HepG2 (cell line): Measurements from ENCODE around the gene SEMA6D. TPM values are rescaled to one million over a fixed set of nuclear protein-coding genes. Genes with fewer than 3 reads are reported as not detected.

Experiments used
- ATAC-seq: fragments of 200-7000 bp; cut with Tn5 transposase; 3 replicates; pipeline ENCODE4 v1.9.1; 2020; ENCODE audit warnings: mild to moderate bottlenecking, moderate library complexity
- BruUV-seq: library from RNA; stranded (reverse); fragments of 400-500 nt; replicated peaks from 2 replicates; lab custom pipeline; 2021; lab: Mats Ljungman, UMichigan
- CTCF ChIA-PET: fragments of 300-600 bp; formaldehyde crosslinking; extraction: SDS; loops from one replicate; lab custom pipeline; 2021; ENCODE audit warnings: low total read pairs, inconsistent platforms, low intra/inter-chr PET ratio; lab: Yijun Ruan, JAX
- POLR2A ChIA-PET: fragments of 350-600 bp; sonication (Branson Sonifier 250); formaldehyde crosslinking; loops from one replicate; lab custom pipeline; 2020; ENCODE audit warnings: antibody characterized with exemption, inconsistent platforms; lab: Yijun Ruan, JAX
- DNase-seq: peaks from one replicate; pipeline ENCODE4 v3.0.0-alpha.2; 2015; ENCODE audit warnings: low spot score
- FAIRE-seq: peaks from 3 replicates; lab custom pipeline; 2011; peaks lifted over from hg19 to GRCh38; lab: Jason Lieb, UNC
- H2AFZ ChIP-seq: one replicate; pipeline ENCODE4 v1.6.1; 2011; ENCODE audit warnings: low read length, inconsistent platforms
- H3K27ac ChIP-seq: fragments of 300-600 bp; 3 replicates; pipeline ENCODE4 v1.8.0; 2011; ENCODE audit warnings: mixed run types, mild to moderate bottlenecking, mixed read lengths, low read length, inconsistent platforms; ENCODE audit not compliant: insufficient read depth; ENCODE audit errors: extremely low read length
- H3K27me3 ChIP-seq, 2 experiments: fragments of 200-600 bp in 1 of 2; 2 replicates in 1 of 2; 3 replicates in 1 of 2; pipeline versions ENCODE4 v1.6.0 to v1.8.0; 2011; ENCODE audit warnings: low read length in 2 of 2, mild to moderate bottlenecking in 2 of 2, moderate library complexity in 2 of 2, inconsistent platforms in 1 of 2; ENCODE audit not compliant: insufficient read depth in 2 of 2, control insufficient read depth in 1 of 2
- H3K36me3 ChIP-seq, 2 experiments: fragments of 200-600 bp in 1 of 2; replicated peaks in 1 of 2; 2 replicates in 1 of 2; 3 replicates in 1 of 2; pipeline versions ENCODE4 v1.5.1 to v1.8.0; 2011; ENCODE audit warnings: low read length in 2 of 2, inconsistent platforms in 1 of 2; ENCODE audit not compliant: insufficient read depth in 2 of 2, control insufficient read depth in 1 of 2
- H3K4me1 ChIP-seq: 2 replicates; pipeline ENCODE4 v1.5.1; 2012; ENCODE audit warnings: low read length, inconsistent platforms; ENCODE audit not compliant: insufficient read depth
- H3K4me2 ChIP-seq: 2 replicates; pipeline ENCODE4 v1.6.0; 2011; ENCODE audit warnings: low read depth, low read length, inconsistent platforms
- H3K4me3 ChIP-seq, 3 experiments: fragments of 200-600 bp in 1 of 3; sonication (generic), shearing (Covaris generic) in 1 of 3; replicated peaks in 1 of 3; 2 replicates each; pipeline ENCODE4 v1.5.1; 2011 to 2016; ENCODE audit warnings: low read length in 3 of 3, inconsistent platforms in 2 of 3, low read depth in 2 of 3, mild to moderate bottlenecking in 2 of 3, control low read depth in 1 of 3, mixed read lengths in 1 of 3; ENCODE audit not compliant: insufficient read depth in 1 of 3
- H3K79me2 ChIP-seq: one replicate; pipeline ENCODE4 v1.6.1; 2011; ENCODE audit warnings: low read length, inconsistent platforms; ENCODE audit not compliant: insufficient read depth
- H3K9ac ChIP-seq: 2 replicates; pipeline ENCODE4 v1.6.0; 2011; ENCODE audit warnings: mild to moderate bottlenecking, low read depth, low read length, inconsistent platforms; ENCODE audit not compliant: insufficient read depth
- H3K9me3 ChIP-seq: 2 replicates; pipeline ENCODE4 v1.5.1; 2012; ENCODE audit warnings: mild to moderate bottlenecking, low read length
- H4K20me1 ChIP-seq: 2 replicates; pipeline ENCODE4 v1.6.0; 2011; ENCODE audit warnings: inconsistent platforms, mild to moderate bottlenecking, low read length, moderate library complexity; ENCODE audit not compliant: insufficient read depth
- CEBPG ChIP-seq: IDR thresholded peaks from 2 replicates; pipeline ENCODE4 v1.6.1; 2016
- MAFK ChIP-seq, 2 experiments: IDR thresholded peaks in 1 of 2; conservative IDR thresholded peaks in 1 of 2; 2 replicates each; pipeline ENCODE4 v1.6.1; 2011; ENCODE audit warnings: improper control_type of control experiment in 2 of 2, low read length in 2 of 2
- MED8 ChIP-seq: sonication (generic); formaldehyde crosslinking; IDR thresholded peaks from 2 replicates; pipeline ENCODE4 v1.8.1; 2023; ENCODE audit warnings: mild to moderate bottlenecking, missing genetic modification reagents; ENCODE audit not compliant: insufficient replicate concordance
- NCOA1 ChIP-seq: sonication (generic); formaldehyde crosslinking; IDR thresholded peaks from 2 replicates; pipeline ENCODE4 v1.9.0; 2021; ENCODE audit warnings: missing genetic modification reagents
- SMC3 ChIP-seq: IDR thresholded peaks from 2 replicates; pipeline ENCODE4 v1.6.1; 2011; ENCODE audit warnings: low read length, improper control_type of control experiment
- TBX3 ChIP-seq: fragments of 450-650 bp; IDR thresholded peaks from 2 replicates; pipeline ENCODE4 v1.6.1; 2017; ENCODE audit warnings: antibody characterized with exemption, mild to moderate bottlenecking, inconsistent platforms, borderline replicate concordance
- U2AF2 ChIP-seq: fragments of 200-400 bp; formaldehyde crosslinking; IDR thresholded peaks from 2 replicates; pipeline ENCODE4 v1.6.1; 2017; ENCODE audit warnings: low read depth, mild to moderate bottlenecking, low read length
- ZNF749 ChIP-seq: sonication (generic); formaldehyde crosslinking; IDR thresholded peaks from 2 replicates; pipeline ENCODE4 v1.8.0; 2022; ENCODE audit warnings: mild to moderate bottlenecking, missing genetic modification reagents, moderate library complexity, borderline replicate concordance
- WGBS: methylation state at CpG from one replicate; pipeline ENCODE4 v1.1.6; 2017; ENCODE audit warnings: low lambda C conversion rate; 5-methylcytosine and 5-hydroxymethylcytosine counted together
- in situ Hi-C: cut with HindIII; loops from 2 replicates; pipeline ENCODE4 v1.10.0; 2017; ENCODE audit warnings: low pct_unique_long_range_greater_than_20kb; ENCODE audit not compliant: extremely low pct_ligation_motif_present
- intact Hi-C: fragments of 100-400 bp; cut with micrococcal nuclease; formaldehyde crosslinking; loops from one replicate; pipeline ENCODE4 v1.10.0; 2022; ENCODE audit not compliant: unreplicated experiment
- polyA plus RNA-seq, 8 experiments: library from polyadenylated mRNA; depleted of rRNA in 3 of 8; stranded (reverse) in 7 of 8; unstranded in 1 of 8; fragments of >200 nt; fragmentation: Illumina TruSeq in 4 of 8; extraction: Trizol in 4 of 8; gene quantifications; 2 replicates each; pipeline versions ENCODE4 v1.2.1 to v1.2.3, GENCODE V29; 2011 to 2016; ENCODE audit warnings: low read depth in 4 of 8, missing spikeins in 1 of 8, mixed read lengths in 1 of 8; ENCODE audit not compliant: insufficient read depth in 1 of 8
- total RNA-seq, 5 experiments: library from RNA; depleted of rRNA; stranded (reverse); fragments of >200 nt; fragmentation: Illumina TruSeq; extraction: Trizol; gene quantifications; 2 replicates each; pipeline ENCODE4 v1.2.3, GENCODE V29; 2016; ENCODE audit warnings: low read depth in 1 of 5
- TF ChIP-seq, protein P1 (sequence below): sonication (generic); formaldehyde crosslinking; IDR thresholded peaks from 2 replicates; pipeline ENCODE4 v1.8.1; 2023; ENCODE audit warnings: mild to moderate bottlenecking, missing genetic modification reagents
- TF ChIP-seq, protein P2 (sequence below): sonication (generic); formaldehyde crosslinking; IDR thresholded peaks from 2 replicates; pipeline ENCODE4 v1.5.0; 2020; ENCODE audit warnings: mild to moderate bottlenecking, low read depth, missing genetic modification reagents, borderline replicate concordance
- TF ChIP-seq, protein P3 (sequence below): sonication (generic); formaldehyde crosslinking; IDR thresholded peaks from 2 replicates; pipeline ENCODE4 v1.8.0; 2022; ENCODE audit warnings: mild to moderate bottlenecking, missing genetic modification reagents

Gene SEMA6D
- total and polyA plus RNA-seq, 2 of the 13 experiments (the other 11 are each of a cell fraction or from before 2014, with no cell fraction given): not detected

DNA sequence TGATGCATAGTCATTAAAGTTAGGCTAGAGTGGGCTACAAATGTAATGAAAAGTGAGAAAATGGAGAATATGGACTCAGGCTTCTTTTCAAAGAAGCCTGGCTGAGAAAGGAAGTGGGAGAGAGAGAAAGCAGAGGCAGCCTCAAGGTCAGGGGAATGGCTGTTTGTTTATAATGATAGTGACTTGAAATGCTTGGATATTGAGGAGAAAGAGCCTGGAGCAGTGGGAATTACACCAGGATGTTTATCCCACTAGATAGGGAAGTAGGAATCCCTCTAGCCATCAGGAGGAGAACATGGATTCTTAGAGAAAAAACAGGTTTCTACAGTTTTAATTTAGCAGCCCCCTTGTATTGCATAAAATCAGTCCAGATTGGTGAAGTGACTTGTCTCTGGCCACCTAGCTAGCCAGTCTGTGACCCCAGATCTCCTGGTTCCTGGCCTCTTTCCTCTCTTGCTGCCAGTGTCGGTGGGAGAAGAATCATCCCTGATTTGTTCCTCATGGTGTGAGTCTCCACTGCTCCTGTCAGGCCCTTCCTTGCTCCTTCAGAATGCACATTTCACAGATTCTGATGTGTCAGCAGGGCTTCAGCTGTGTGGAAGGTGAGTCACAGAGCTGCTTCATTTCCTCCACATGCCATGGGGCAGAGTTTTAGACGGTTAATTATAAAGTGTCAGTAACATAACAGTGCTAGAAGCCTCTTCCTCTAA, 32.9 kb downstream of the SEMA6D start:
- Histone ChIP-seq H3K4me1 (no peaks in the 10 kb centered on the region), H4K20me1 (no peaks in the 10 kb centered on the region), H3K9ac (no peak overlapping the region), H3K27me3 (no peaks in the 10 kb centered on the region), H3K9me3 (peaks cover 56% of the 10 kb centered on the region), H2AFZ (no peak overlapping the region), H3K4me3 (no peak overlapping the region), H3K79me2 (no peaks in the 10 kb centered on the region), H3K4me2 (no peak overlapping the region), H3K27ac (no peak overlapping the region), H3K36me3 (no peaks in the 10 kb centered on the region)
- intact Hi-C loops (no loop called here), in situ Hi-C loops (no loop called here)
- ChIA-PET CTCF (no interaction called here), POLR2A (no interaction called here)
- TF ChIP-seq MED8 (no peak), MAFK (conservative IDR thresholded peaks at IDR 0.05 in 1 of 2, IDR thresholded peaks at IDR 0.05 in 1 of 2; ENCODE audit: low read length in 2 of 2) (0 out of 4 replicates have a peak, but pooled peaks of 1 of the 2 experiments have one; percentile 22)
- WGBS: 0% methylated on average over 1 of the region's 2 CpGs
- BruUV-seq: no TSS peak
- FAIRE-seq: no peak
- no peak for ATAC-seq
- no peak for DNase-seq

DNA sequence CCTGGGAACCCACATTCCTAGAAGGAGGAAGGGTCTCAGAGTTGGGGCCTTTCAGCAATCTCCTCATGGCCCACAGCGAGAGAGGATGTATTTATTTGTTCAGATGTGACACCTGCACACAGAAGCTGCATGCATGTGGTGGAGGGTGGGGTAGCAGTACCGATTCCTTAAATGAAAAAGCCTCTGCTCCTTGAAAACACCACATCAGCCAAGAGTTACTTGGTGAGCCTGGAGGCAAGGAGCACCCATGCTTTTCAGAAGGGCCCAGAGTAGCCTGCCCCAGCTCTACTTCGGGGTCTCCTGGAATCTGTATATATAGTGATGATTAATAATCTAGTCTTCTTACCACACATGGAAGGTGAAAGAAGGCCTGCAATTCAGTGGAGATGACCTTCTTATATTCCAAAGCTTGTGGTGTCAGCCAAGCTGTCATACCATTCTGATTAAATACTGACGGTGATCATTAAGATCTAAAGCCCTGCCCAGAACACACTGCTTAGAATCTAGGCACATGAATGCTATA, 33.5 kb downstream of the SEMA6D start:
- in situ Hi-C loops (no loop called here), intact Hi-C loops (no loop called here)
- no peak overlapping the region for H3K27ac ChIP-seq
- POLR2A ChIA-PET: no interaction called here
- H3K4me3 ChIP-seq: no peak overlapping the region
- no peaks in the 10 kb centered on the region for H3K79me2 ChIP-seq
- DNase-seq: no peak
- H3K4me2 ChIP-seq: no peak overlapping the region
- 0% methylated on average over 3 of the region's 4 CpGs for WGBS
- peaks cover 61% of the 10 kb centered on the region for H3K9me3 ChIP-seq
- no TSS peak for BruUV-seq
- no peak for FAIRE-seq
- no peak for ATAC-seq
- H3K27me3 ChIP-seq: no peaks in the 10 kb centered on the region
- no peaks in the 10 kb centered on the region for H3K36me3 ChIP-seq
- no peak overlapping the region for H2AFZ ChIP-seq
- no peaks in the 10 kb centered on the region for H4K20me1 ChIP-seq
- CTCF ChIA-PET: no interaction called here
- H3K9ac ChIP-seq: no peak overlapping the region
- no peaks in the 10 kb centered on the region for H3K4me1 ChIP-seq
- TF ChIP-seq U2AF2: no peak
- TF ChIP-seq, protein P1, sequence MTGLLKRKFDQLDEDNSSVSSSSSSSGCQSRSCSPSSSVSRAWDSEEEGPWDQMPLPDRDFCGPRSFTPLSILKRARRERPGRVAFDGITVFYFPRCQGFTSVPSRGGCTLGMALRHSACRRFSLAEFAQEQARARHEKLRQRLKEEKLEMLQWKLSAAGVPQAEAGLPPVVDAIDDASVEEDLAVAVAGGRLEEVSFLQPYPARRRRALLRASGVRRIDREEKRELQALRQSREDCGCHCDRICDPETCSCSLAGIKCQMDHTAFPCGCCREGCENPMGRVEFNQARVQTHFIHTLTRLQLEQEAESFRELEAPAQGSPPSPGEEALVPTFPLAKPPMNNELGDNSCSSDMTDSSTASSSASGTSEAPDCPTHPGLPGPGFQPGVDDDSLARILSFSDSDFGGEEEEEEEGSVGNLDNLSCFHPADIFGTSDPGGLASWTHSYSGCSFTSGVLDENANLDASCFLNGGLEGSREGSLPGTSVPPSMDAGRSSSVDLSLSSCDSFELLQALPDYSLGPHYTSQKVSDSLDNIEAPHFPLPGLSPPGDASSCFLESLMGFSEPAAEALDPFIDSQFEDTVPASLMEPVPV (CRISPR knock-in tag): no peak
- no peak for TF ChIP-seq NCOA1 (CRISPR knock-in tag)
- TF ChIP-seq, protein P2, sequence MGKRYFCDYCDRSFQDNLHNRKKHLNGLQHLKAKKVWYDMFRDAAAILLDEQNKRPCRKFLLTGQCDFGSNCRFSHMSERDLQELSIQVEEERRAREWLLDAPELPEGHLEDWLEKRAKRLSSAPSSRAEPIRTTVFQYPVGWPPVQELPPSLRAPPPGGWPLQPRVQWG: no peak
- no peak for TF ChIP-seq SMC3
- no peak for TF ChIP-seq ZNF749
- TF ChIP-seq, protein P3, sequence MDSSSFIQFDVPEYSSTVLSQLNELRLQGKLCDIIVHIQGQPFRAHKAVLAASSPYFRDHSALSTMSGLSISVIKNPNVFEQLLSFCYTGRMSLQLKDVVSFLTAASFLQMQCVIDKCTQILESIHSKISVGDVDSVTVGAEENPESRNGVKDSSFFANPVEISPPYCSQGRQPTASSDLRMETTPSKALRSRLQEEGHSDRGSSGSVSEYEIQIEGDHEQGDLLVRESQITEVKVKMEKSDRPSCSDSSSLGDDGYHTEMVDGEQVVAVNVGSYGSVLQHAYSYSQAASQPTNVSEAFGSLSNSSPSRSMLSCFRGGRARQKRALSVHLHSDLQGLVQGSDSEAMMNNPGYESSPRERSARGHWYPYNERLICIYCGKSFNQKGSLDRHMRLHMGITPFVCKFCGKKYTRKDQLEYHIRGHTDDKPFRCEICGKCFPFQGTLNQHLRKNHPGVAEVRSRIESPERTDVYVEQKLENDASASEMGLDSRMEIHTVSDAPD (CRISPR knock-in tag): no peak
- TF ChIP-seq TBX3: no peak
- TF ChIP-seq CEBPG (CRISPR knock-in tag): no peak
